Activated naive CD8-positive, alpha-beta T cell treated with anti-CD3 and anti-CD28 coated beads, Interleukin-2, amount 50 U/mL, for 24 hours (primary cell): ENCODE data around the gene RFLNA.

Experiments used
- ATAC-seq: fragments of 150-1000 bp; cut with Tn5 transposase; one replicate; pipeline ENCODE4 v1.10.0; 2021
- DNase-seq: peaks from one replicate; pipeline ENCODE4 v3.0.0; 2021
- H3K27ac Mint-ChIP-seq: one replicate; pipeline ENCODE4 v1.8.0; 2021; ENCODE audit warnings: mild to moderate bottlenecking, mixed read lengths
- H3K27me3 Mint-ChIP-seq: one replicate; pipeline ENCODE4 v1.8.0; 2021; ENCODE audit warnings: mixed read lengths
- H3K36me3 Mint-ChIP-seq: one replicate; pipeline ENCODE4 v1.8.0; 2021; ENCODE audit warnings: low read depth, mixed read lengths
- H3K4me1 Mint-ChIP-seq: one replicate; pipeline ENCODE4 v1.8.0; 2021; ENCODE audit warnings: mixed read lengths
- H3K4me3 Mint-ChIP-seq: one replicate; pipeline ENCODE4 v1.8.0; 2021; ENCODE audit warnings: mild to moderate bottlenecking, moderate library complexity, mixed read lengths
- H3K9me3 Mint-ChIP-seq: one replicate; pipeline ENCODE4 v1.8.0; 2021; ENCODE audit warnings: mixed read lengths

RFLNA gene, protein sequence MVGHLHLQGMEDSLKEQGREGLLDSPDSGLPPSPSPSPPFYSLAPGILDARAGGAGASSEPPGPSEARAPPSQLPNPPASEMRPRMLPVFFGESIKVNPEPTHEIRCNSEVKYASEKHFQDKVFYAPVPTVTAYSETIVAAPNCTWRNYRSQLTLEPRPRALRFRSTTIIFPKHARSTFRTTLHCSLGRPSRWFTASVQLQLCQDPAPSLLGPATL

GRCh38 chr12:124294780-124295341 is at the start of gene RFLNA:
TSS of gene RFLNA (plus strand) at chr12:124295093. CDS start at chr12:124295430, 337 bp downstream.
- no peaks in the 10 kb centered on the region for H3K36me3 Mint-ChIP-seq
- peaks cover 2% of the 10 kb centered on the region for H3K4me1 Mint-ChIP-seq
- H3K27me3 Mint-ChIP-seq: peaks cover 38% of the 10 kb centered on the region
- no peaks in the 10 kb centered on the region for H3K9me3 Mint-ChIP-seq
- peak; percentile 26 for ATAC-seq
- no peak within 1 kb of the TSS for H3K27ac Mint-ChIP-seq
- H3K4me3 Mint-ChIP-seq: no peak within 1 kb of the TSS
- DNase-seq: no peak

- no peaks in the 10 kb centered on the region for H3K9me3 Mint-ChIP-seq
- DNase-seq: no peak
- H3K4me3 Mint-ChIP-seq: no peak overlapping the region
- H3K27ac Mint-ChIP-seq: no peak overlapping the region
- H3K27me3 Mint-ChIP-seq: peaks cover 4% of the 10 kb centered on the region
- H3K36me3 Mint-ChIP-seq: peaks cover 2% of the 10 kb centered on the region
- no peaks in the 10 kb centered on the region for H3K4me1 Mint-ChIP-seq
- ATAC-seq: no peak
These were observed 47.6 kb upstream of the RFLNA start for GRCh38 chr12:124247331-124247730.

DNA sequence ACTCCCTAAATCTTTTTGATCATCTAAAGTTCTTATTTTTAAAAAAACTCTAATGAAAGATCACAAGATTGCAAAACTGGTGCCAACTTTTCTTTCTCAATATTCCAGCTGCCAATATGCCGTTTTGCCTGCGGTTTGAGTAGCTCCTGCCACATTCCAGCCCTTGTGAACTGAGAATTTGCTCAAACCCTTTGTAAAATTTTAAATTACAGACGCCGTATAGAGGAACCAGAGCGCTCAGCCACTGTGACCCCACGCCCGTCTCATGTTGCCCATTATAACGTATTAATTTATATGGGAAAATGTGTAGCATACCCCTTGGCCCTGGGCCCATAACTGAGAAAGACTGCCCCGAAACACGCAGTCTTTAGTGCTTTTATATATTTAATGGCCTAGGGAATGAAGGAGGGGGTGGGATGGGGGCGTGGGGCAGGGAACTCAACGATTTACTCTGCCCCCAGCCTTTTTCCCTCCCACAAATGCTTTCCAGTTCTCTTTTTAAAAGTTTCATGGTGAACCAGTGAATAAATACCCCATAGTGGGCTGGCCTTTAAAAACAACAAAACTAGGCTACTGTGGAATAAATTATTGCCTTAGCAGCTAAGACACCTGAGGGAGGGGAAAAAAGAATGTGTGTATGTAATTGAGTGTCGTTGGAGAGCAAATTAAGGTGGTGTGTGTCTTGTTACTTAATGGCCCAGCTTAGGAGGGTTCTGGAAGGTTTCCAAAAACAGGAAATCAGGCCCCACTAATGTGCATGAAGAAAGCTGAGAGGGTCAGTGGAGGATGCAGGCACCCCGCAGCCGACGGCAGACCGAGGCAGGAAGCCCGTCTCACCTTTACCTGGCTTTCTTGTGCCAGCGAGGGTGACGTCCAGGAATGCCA is 45.7 kb upstream of the RFLNA start:
- ATAC-seq (no peak), DNase-seq (no peak)
- peaks cover 4% of the 10 kb centered on the region for H3K27me3 Mint-ChIP-seq
- H3K9me3 Mint-ChIP-seq: no peaks in the 10 kb centered on the region
- H3K4me3 Mint-ChIP-seq: no peak overlapping the region
- no peaks in the 10 kb centered on the region for H3K4me1 Mint-ChIP-seq
- no peak overlapping the region for H3K27ac Mint-ChIP-seq
- peaks cover 2% of the 10 kb centered on the region for H3K36me3 Mint-ChIP-seq

DNA sequence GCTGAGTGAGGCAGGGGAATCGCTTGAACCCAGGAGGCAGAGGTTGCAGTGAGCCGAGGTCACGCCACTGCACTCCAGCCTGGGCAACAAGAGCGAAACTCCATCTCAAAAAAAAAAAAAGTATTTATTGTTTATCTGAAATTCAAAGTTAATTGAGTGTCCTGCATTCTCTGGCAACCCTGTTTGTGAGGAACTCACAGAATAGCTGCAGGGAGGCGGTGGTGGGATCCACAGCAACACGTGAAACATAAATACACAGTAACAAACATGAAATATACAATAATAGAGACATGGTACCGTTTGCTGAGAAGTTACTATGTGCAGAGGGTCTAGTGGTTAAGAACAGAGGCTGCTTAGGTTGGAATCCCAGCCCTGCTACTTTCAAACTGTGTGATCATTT is 43.7 kb upstream of the RFLNA start:
- Mint-ChIP-seq H3K4me3 (no peak overlapping the region), H3K27me3 (peaks cover under 1% of the 10 kb centered on the region), H3K9me3 (no peaks in the 10 kb centered on the region), H3K36me3 (peaks cover 2% of the 10 kb centered on the region), H3K4me1 (no peaks in the 10 kb centered on the region), H3K27ac (no peak overlapping the region)
- ATAC-seq (no peak), DNase-seq (no peak)

DNA sequence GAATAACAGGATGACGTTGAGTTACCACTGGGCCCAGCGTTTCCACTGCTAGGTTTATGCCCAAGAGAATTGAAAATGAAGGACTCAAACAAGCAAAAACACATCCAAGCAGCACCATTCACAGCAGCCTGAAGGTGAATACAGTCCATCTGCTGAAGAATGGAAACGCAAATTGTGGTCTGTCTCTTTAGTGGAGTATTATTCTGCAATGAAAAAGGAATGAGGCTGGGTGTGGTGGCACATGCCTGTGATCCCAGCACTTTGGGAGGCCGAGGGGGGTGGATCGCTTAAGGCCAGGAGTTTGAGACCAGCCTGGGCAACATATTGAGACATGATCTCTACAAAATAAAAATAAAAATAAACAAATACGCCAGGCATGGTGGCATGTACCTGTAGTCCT is 41.9 kb upstream of the RFLNA start:
- H3K4me3 Mint-ChIP-seq: no peak overlapping the region
- no peak overlapping the region for H3K27ac Mint-ChIP-seq
- no peaks in the 10 kb centered on the region for H3K9me3 Mint-ChIP-seq
- ATAC-seq (no peak), DNase-seq (no peak)
- H3K27me3 Mint-ChIP-seq: peaks cover 12% of the 10 kb centered on the region
- no peaks in the 10 kb centered on the region for H3K4me1 Mint-ChIP-seq
- H3K36me3 Mint-ChIP-seq: no peaks in the 10 kb centered on the region

- no peaks in the 10 kb centered on the region for H3K36me3 Mint-ChIP-seq
- ATAC-seq (no peak), DNase-seq (no peak)
- H3K4me1 Mint-ChIP-seq: no peaks in the 10 kb centered on the region
- H3K9me3 Mint-ChIP-seq: no peaks in the 10 kb centered on the region
- H3K27ac Mint-ChIP-seq: no peak overlapping the region
- H3K4me3 Mint-ChIP-seq: no peak overlapping the region
- H3K27me3 Mint-ChIP-seq: peaks cover 20% of the 10 kb centered on the region
These were observed 40.8 kb upstream of the RFLNA start for GRCh38 chr12:124254126-124254525.

- no peak overlapping the region for H3K27ac Mint-ChIP-seq
- no peaks in the 10 kb centered on the region for H3K9me3 Mint-ChIP-seq
- DNase-seq (no peak), ATAC-seq (no peak)
- H3K36me3 Mint-ChIP-seq: no peaks in the 10 kb centered on the region
- H3K27me3 Mint-ChIP-seq: peaks cover 44% of the 10 kb centered on the region
- H3K4me3 Mint-ChIP-seq: no peak overlapping the region
- peaks cover 2% of the 10 kb centered on the region for H3K4me1 Mint-ChIP-seq
These were observed 35.5 kb upstream of the RFLNA start for GRCh38 chr12:124259154-124260066.

- Mint-ChIP-seq H3K4me3 (no peak overlapping the region), H3K27ac (no peak overlapping the region), H3K4me1 (peaks cover 2% of the 10 kb centered on the region), H3K36me3 (no peaks in the 10 kb centered on the region), H3K27me3 (peaks cover 42% of the 10 kb centered on the region), H3K9me3 (no peaks in the 10 kb centered on the region)
- no peak for DNase-seq
- ATAC-seq: no peak
These were observed 33.0 kb upstream of the RFLNA start for GRCh38 chr12:124261885-124262284.

GRCh38 chr12:124264089-124264795 is 30.7 kb upstream of the RFLNA start:
- DNase-seq: no peak

GRCh38 chr12:124264879-124265278 is 30.0 kb upstream of the RFLNA start:
- Mint-ChIP-seq H3K9me3 (no peaks in the 10 kb centered on the region), H3K4me3 (no peak overlapping the region), H3K27me3 (peaks cover 19% of the 10 kb centered on the region), H3K27ac (no peak overlapping the region), H3K36me3 (no peaks in the 10 kb centered on the region), H3K4me1 (peaks cover under 1% of the 10 kb centered on the region)
- ATAC-seq (no peak), DNase-seq (no peak)

More at GRCh38 chr12:124264089-124264795, 30.7 kb upstream of the RFLNA start:
- no peak for ATAC-seq
- Mint-ChIP-seq H3K4me1 (peaks cover 2% of the 10 kb centered on the region), H3K27ac (no peak overlapping the region), H3K4me3 (no peak overlapping the region), H3K36me3 (no peaks in the 10 kb centered on the region), H3K27me3 (peaks cover 26% of the 10 kb centered on the region), H3K9me3 (no peaks in the 10 kb centered on the region)

- no peak for ATAC-seq
- no peak for DNase-seq
- Mint-ChIP-seq H3K27me3 (peaks cover 12% of the 10 kb centered on the region), H3K27ac (no peak overlapping the region), H3K4me3 (no peak overlapping the region), H3K9me3 (no peaks in the 10 kb centered on the region), H3K4me1 (no peaks in the 10 kb centered on the region), H3K36me3 (no peaks in the 10 kb centered on the region)
These were observed 27.6 kb upstream of the RFLNA start for GRCh38 chr12:124267205-124267778.

DNA sequence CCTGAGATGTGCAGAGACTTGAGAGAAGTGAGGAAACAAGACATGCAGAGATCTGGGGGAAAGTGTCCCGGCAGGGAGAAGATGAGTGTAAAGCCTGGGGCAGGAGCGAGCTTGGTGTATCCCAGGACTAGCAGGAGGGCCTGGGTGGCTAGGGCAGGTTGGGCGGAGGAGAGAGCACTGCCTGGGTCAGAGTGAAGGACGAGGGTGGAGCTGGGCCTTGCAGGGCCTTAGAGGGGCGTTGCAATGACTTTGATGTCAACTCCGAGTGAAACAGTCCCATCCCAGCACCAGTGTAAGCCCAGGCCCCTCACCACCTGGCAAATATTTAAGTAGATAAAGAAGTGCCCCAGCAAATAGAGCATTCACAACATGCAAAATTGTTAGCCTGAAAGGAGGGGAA is 24.2 kb upstream of the RFLNA start:
- Mint-ChIP-seq H3K36me3 (no peaks in the 10 kb centered on the region), H3K4me3 (no peak overlapping the region), H3K9me3 (no peaks in the 10 kb centered on the region), H3K27me3 (peaks cover 3% of the 10 kb centered on the region), H3K4me1 (peaks cover 6% of the 10 kb centered on the region), H3K27ac (no peak overlapping the region)
- ATAC-seq: no peak
- DNase-seq: no peak

DNA sequence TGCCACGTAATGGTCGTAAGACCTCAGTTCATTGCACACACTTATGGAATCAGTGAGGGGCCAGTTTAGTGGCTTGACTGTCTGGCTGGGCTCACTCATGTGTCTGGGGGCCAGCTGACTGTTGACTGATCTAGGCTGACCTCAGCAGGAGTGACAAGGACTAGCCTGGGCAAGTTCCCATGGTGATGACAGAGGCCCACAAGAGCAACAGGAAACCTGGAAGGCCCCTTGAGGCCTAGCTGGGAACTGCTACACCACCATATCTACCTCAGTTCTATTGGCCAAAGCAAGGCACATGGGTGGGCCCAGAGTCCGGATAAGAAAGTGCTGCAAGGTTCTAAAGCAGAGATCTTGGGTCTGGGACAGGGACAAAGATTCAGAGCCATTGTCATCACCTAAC is 21.3 kb upstream of the RFLNA start:
- H3K27me3 Mint-ChIP-seq: peaks cover 14% of the 10 kb centered on the region
- peaks cover 6% of the 10 kb centered on the region for H3K4me1 Mint-ChIP-seq
- H3K27ac Mint-ChIP-seq: no peak overlapping the region
- H3K9me3 Mint-ChIP-seq: no peaks in the 10 kb centered on the region
- no peaks in the 10 kb centered on the region for H3K36me3 Mint-ChIP-seq
- peak; percentile 14 for DNase-seq
- peak; percentile 77 for ATAC-seq
- H3K4me3 Mint-ChIP-seq: no peak overlapping the region
